ENCODE measurements around the gene LRG1.

DNA sequence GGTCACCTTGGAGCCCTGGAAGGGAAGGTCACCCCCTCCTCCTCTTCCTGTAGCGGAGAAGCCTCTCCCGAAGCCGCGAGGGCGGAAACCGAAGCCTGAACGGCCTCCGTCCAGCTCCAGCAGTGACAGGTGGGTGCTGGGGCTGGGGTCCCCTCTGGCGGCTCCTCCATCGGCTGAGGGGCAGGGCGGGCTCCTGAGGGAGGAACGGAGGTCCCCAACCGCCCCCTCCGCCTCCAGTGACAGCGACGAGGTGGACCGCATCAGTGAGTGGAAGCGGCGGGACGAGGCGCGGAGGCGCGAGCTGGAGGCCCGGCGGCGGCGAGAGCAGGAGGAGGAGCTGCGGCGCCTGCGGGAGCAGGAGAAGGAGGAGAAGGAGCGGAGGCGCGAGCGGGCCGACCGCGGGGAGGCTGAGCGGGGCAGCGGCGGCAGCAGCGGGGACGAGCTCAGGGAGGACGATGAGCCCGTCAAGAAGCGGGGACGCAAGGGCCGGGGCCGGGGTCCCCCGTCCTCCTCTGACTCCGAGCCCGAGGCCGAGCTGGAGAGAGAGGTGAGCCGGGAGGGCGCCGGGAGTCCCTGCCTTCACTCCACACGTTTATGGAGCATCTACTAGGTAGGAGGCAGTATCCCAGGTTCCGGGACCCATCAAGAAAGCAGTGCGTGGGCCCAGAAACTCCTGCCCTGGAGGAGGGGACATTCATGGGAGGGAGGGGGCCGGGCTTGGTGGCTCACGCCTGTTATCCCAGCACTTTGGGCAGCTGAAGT, 45.7 kb downstream of the LRG1 start:
- TF ChIP-seq POLR2AphosphoS5 (IDR thresholded peaks at IDR 0.05), result no peak
- TF ChIP-seq POLR2A (IDR thresholded peaks at IDR 0.05; ENCODE audit: low read depth), result no peak
